GM12865 (cell line): Measurements from ENCODE around the gene WWTR1.
A peak's percentile ranks its signal among the peaks of the same experiment; 100 is the strongest.

Source experiments
- DNase-seq: peaks from one replicate; pipeline ENCODE4 v3.0.0; 2010; ENCODE audit warnings: low read depth
- H3K4me3 ChIP-seq: 2 replicates; pipeline ENCODE4 v1.5.1; 2011; ENCODE audit warnings: mild to moderate bottlenecking, low read depth, low read length, control low read depth
- CTCF ChIP-seq: IDR thresholded peaks from 2 replicates; pipeline ENCODE4 v1.5.1; 2011; ENCODE audit warnings: low read length, control low read depth, low read depth, inconsistent platforms; ENCODE audit not compliant: insufficient read depth; ENCODE audit errors: missing control alignments

Gene WWTR1

DNA sequence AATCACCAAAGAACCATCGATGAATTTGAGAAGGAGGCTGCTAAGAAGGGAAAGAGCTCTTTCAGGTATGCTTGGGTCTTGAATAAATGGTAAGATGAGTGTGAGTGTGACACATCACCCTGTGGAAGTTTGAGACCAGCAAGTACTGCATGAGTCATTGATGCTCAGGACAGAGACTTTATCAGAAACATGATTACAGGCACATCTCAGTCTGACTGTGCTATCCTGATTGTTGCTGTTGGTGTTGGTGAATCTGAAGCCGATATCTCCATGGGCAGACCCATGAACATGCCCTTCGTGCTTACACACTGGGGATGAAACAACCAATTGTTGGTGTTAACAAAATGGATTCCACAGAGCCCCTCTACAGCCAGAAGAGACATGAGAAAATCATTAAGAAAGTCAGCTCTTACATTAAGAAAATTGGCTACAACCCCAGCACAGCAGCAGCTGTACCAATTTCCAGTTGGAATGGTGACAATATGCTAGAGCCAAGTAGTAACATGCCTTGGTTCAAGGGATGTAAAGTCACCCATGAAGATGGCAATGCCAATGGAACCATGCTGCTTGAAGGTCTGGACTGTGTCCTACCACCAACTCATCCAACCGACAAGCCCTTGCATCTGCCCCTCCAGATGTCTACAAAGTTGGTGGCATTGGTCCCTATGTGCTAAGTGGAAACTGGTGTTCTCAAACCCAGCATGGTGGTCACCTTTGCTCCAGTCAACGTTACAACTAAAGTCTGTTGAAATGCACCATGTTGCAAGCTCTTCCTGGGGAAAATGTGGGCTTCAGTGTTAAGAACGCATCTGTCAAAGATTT is 162.9 kb downstream of the WWTR1 start:
- DNase-seq = no peak
- TF ChIP-seq CTCF = no peak
- H3K4me3 ChIP-seq = no peak overlapping the region

GRCh38 chr3:149494022-149494758 is 163.6 kb downstream of the WWTR1 start:
- TF ChIP-seq CTCF = peak; percentile 78
- peak; percentile 64 for DNase-seq
- H3K4me3 ChIP-seq = no peak overlapping the region

- no peak for TF ChIP-seq CTCF
- H3K4me3 ChIP-seq = no peak overlapping the region
- DNase-seq = no peak
These were observed 164.4 kb downstream of the WWTR1 start for GRCh38 chr3:149493315-149494021.

GRCh38 chr3:149490260-149490971 is 167.4 kb downstream of the WWTR1 start:
- TF ChIP-seq CTCF = no peak
- H3K4me3 ChIP-seq = no peak overlapping the region
- DNase-seq = no peak

DNA sequence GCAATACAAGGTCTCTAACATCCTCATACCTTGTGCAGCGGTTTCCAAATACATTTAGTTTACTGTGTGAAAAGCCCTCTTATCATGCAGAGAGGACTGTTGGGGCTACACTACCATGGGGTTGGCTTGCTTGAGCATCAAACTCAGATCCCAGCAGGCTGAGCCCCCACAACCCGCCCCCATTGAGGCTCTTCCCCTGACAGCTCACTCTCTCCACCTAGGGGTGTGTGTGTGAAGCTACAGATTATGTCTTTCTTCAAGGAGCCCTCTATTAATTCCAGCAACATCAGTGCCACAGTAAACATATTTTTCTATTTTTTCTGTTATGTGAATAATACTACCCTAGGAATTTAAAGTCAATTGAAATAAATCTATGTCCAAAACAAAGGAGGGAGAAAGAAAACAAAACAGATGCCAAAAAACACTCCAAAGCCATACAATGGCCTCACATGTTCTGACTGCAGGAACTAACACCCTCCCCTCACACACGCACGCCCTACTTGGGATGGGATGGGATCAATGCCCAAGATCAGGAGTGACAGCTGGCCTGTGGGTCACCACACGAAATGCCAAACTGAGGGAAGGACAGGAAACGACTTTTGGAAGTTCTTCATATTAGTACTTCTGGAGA is 168.7 kb downstream of the WWTR1 start:
- peak; percentile 19 for DNase-seq
- no peak overlapping the region for H3K4me3 ChIP-seq
- TF ChIP-seq CTCF = peak; percentile 52

- peak; percentile 77 for TF ChIP-seq CTCF
- DNase-seq = peak; percentile 65
- no peak overlapping the region for H3K4me3 ChIP-seq
These were observed 170.1 kb downstream of the WWTR1 start for GRCh38 chr3:149487598-149488197.
